Gastroesophageal sphincter (tissue), 4 donors: ENCODE results near the gene LCP2. TPM values are rescaled to one million over a fixed set of nuclear protein-coding genes. Genes with fewer than 3 reads are reported as not detected.
A peak's percentile ranks its signal among the peaks of the same experiment; 100 is the strongest.

Experiments used
- ATAC-seq: fragments of 150-250 bp; one replicate; pipeline ENCODE4 v1.9.1; 2016; ENCODE audit warnings: mild to moderate bottlenecking, moderate library complexity
- H3K27ac ChIP-seq, 4 donors: fragments of 200-600 bp; sonication (generic) in 3 of 4; 1 replicate in 3 of 4; 2 replicates in 1 of 4; pipeline ENCODE4 v1.5.1; 2016 to 2019
- H3K27me3 ChIP-seq: fragments of 200-600 bp; sonication (generic); one replicate; pipeline ENCODE4 v1.5.1; 2019
- H3K36me3 ChIP-seq, 2 donors: fragments of 200-600 bp; sonication (generic); one replicate each; pipeline ENCODE4 v1.5.1; 2019; ENCODE audit warnings: control low read depth in 1 of 2
- H3K4me1 ChIP-seq, 3 donors: fragments of 200-600 bp; sonication (generic); 1 replicate in 2 of 3; 2 replicates in 1 of 3; pipeline ENCODE4 v1.5.1; 2016 to 2019; ENCODE audit warnings: control low read depth in 2 of 3
- H3K4me3 ChIP-seq, 2 donors: fragments of 200-600 bp; sonication (generic); one replicate each; pipeline ENCODE4 v1.5.1; 2019; ENCODE audit warnings: mild to moderate bottlenecking in 1 of 2, moderate library complexity in 1 of 2
- H3K9me3 ChIP-seq, 3 donors: fragments of 200-600 bp; sonication (generic); one replicate each; pipeline ENCODE4 v1.5.1; 2017 to 2019; ENCODE audit warnings: control low read depth in 2 of 3
- EP300 ChIP-seq: sonication (generic); formaldehyde crosslinking; IDR thresholded peaks from one replicate; pipeline ENCODE4 v1.6.1; 2017; ENCODE audit warnings: antibody characterized with exemption, mild to moderate bottlenecking
- POLR2A ChIP-seq, 2 donors: fragments of 450-650 bp; IDR thresholded peaks; one replicate each; pipeline ENCODE4 v1.6.1; 2017; ENCODE audit warnings: antibody characterized with exemption in 2 of 2, mild to moderate bottlenecking in 2 of 2, moderate library complexity in 1 of 2
- POLR2AphosphoS5 ChIP-seq: sonication (generic); formaldehyde crosslinking; IDR thresholded peaks from one replicate; pipeline ENCODE4 v1.6.1; 2017; ENCODE audit warnings: antibody characterized with exemption
- WGBS, 2 donors: methylation state at CpG; one replicate each; pipeline ENCODE4 v1.1.5; 2018; ENCODE audit warnings: low coverage in 1 of 2; 5-methylcytosine and 5-hydroxymethylcytosine counted together
- total RNA-seq, 4 donors: library from RNA; depleted of rRNA; stranded (reverse); fragments of >200 nt; gene quantifications; one replicate each; pipeline ENCODE4 v1.1.0, GENCODE V29; 2016
- TF ChIP-seq, protein P1 (sequence below), 4 experiments: fragments of 200-600 bp in 2 of 4; fragments of 450-650 bp in 2 of 4; sonication (generic) in 1 of 4; IDR thresholded peaks; one replicate each; pipeline ENCODE4 v1.5.1; 2017 to 2019; ENCODE audit warnings: antibody characterized with exemption in 4 of 4, mild to moderate bottlenecking in 2 of 4, moderate library complexity in 2 of 4

The LCP2 gene
- total RNA-seq, 4 donors from 2014 or later, result 5.5 to 17.0 (median 8.3) TPM

DNA sequence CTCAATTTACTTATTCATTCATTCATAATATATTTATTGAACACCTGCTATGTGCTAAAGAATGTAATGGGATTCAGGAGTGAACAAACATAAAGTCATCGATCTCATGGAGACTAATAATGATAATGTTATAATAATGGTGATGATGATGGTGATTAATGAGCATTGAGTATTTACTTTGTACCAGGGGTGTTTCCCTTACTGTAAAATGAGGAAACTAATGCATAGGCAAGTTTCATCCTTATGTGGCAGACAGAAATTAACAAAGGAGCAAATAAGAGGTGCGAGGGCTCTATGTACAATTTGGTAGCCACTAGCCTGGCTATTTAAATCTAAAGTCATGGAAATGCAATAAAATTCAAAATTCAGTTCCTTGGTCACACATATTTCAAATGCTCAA is 11.1 kb upstream of the LCP2 start:
- peaks cover 0 to 36% (median 6%) of the 10 kb centered on the region in 3 donors for H3K4me1 ChIP-seq
- 88 to 97% methylated on average over 1 to 2 of the region's 2 CpGs for WGBS, 2 donors
- no peaks in the 10 kb centered on the region for H3K36me3 ChIP-seq
- no peak for ATAC-seq
- no peaks in the 10 kb centered on the region for H3K27me3 ChIP-seq
- peak overlapping the region in 3 of 4 donors; percentile 71 to 75 (median 75) for H3K27ac ChIP-seq
- TF ChIP-seq POLR2AphosphoS5, result no peak
- TF ChIP-seq POLR2A (IDR thresholded peaks at IDR 0.05), result no peak
- TF ChIP-seq, protein P1, sequence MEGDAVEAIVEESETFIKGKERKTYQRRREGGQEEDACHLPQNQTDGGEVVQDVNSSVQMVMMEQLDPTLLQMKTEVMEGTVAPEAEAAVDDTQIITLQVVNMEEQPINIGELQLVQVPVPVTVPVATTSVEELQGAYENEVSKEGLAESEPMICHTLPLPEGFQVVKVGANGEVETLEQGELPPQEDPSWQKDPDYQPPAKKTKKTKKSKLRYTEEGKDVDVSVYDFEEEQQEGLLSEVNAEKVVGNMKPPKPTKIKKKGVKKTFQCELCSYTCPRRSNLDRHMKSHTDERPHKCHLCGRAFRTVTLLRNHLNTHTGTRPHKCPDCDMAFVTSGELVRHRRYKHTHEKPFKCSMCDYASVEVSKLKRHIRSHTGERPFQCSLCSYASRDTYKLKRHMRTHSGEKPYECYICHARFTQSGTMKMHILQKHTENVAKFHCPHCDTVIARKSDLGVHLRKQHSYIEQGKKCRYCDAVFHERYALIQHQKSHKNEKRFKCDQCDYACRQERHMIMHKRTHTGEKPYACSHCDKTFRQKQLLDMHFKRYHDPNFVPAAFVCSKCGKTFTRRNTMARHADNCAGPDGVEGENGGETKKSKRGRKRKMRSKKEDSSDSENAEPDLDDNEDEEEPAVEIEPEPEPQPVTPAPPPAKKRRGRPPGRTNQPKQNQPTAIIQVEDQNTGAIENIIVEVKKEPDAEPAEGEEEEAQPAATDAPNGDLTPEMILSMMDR (IDR thresholded peaks at IDR 0.05), result no peak
- TF ChIP-seq EP300, result no peak
- no peaks in the 10 kb centered on the region for H3K9me3 ChIP-seq
- H3K4me3 ChIP-seq, result no peak overlapping the region

DNA sequence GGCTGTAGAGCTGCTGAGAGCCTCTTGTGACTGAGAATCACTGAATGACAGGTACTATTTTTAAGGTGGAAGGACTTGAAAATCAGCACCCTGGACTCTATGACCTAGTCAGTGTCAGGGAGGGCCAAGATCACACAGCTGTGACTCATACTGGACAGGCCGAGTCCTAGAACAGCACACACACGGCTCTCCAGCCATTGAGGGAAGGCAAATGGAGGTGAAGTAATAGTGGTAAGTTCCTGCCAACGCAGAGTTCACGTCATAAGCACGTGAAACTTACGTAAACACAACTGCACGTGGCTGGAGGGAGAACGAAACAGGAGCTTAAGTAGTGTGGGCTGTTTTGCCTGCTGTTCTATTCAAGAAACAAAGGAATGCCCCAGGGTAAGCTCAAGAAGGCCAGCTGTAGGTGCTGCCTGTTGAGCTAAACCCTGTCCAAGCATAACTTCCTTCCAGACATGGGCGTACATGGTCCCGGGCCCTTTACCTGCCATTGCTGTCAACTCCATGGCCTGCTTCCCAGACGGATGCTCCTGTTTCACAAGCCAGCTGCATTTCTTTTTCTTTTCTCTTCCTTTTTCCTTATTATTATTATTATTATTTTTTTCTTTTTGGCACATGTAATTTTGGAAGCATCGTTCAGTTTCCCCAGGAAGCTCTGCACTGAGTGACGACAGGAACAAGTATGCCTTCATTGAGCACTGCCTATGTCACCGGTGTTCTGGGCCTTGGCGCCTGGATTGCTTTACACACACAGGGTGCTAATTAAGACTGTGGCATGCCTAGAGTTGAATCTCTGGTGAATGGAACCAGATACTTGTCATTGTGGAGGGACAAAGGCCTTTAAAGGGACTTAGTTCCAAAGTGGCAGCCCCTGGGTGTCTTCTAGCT is 10.2 kb upstream of the LCP2 start:
- Histone ChIP-seq H3K4me3 (no peak overlapping the region), H3K27ac (peak overlapping the region; percentile 39 to 75 (median 73)), H3K36me3 (no peaks in the 10 kb centered on the region), H3K4me1 (peaks cover 0 to 45% (median 11%) of the 10 kb centered on the region in 3 donors), H3K9me3 (no peaks in the 10 kb centered on the region), H3K27me3 (no peaks in the 10 kb centered on the region)
- WGBS, 2 donors, result 25 to 27% methylated on average over 4 to 12 of the region's 15 CpGs
- peak; percentile 96 for ATAC-seq
- TF ChIP-seq POLR2AphosphoS5, result peak; percentile 88
- TF ChIP-seq, protein P1 (IDR thresholded peaks at IDR 0.05), result no peak
- TF ChIP-seq EP300, result peak; percentile 31
- no peak for TF ChIP-seq POLR2A (IDR thresholded peaks at IDR 0.05)

DNA sequence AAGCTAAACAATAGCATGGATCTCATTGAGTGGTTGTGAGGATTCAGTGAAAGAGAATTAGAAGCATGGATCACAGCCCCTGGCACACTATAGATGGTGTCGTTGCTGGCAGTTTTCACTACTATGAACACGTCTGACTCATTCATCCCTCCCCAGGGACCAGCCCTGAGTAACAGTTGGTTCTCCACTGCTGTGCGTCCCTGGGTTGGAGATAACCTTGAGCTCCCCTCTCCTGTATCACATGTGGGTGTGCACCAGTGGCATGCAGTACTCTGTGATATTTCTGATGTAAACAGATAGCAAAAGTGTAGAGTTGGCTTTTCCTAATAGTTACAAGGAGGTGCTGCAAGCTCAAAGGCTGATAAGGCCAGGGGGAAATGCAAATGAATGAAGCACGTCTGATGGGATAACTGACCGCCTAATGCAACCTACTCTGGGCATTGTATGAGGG is 8.8 kb upstream of the LCP2 start:
- H3K4me1 ChIP-seq, result peaks cover 0 to 49% (median 13%) of the 10 kb centered on the region in 3 donors
- 50 to 58% methylated on average over 2 of the region's 5 CpGs for WGBS, 2 donors
- H3K4me3 ChIP-seq, result no peak overlapping the region
- H3K9me3 ChIP-seq, result no peaks in the 10 kb centered on the region
- H3K36me3 ChIP-seq, result no peaks in the 10 kb centered on the region
- H3K27ac ChIP-seq, result peak overlapping the region in 1 of 4 donors; percentile 75
- peak; percentile 27 for ATAC-seq
- TF ChIP-seq POLR2AphosphoS5 (no peak), POLR2A (IDR thresholded peaks at IDR 0.05) (no peak), EP300 (no peak)
- TF ChIP-seq, protein P1 (IDR thresholded peaks at IDR 0.05), result no peak
- no peaks in the 10 kb centered on the region for H3K27me3 ChIP-seq

- Histone ChIP-seq H3K27me3 (no peaks in the 10 kb centered on the region), H3K9me3 (no peaks in the 10 kb centered on the region), H3K36me3 (no peaks in the 10 kb centered on the region), H3K4me1 (peaks cover 0 to 49% (median 13%) of the 10 kb centered on the region in 3 donors), H3K4me3 (no peak overlapping the region), H3K27ac (peak overlapping the region in 1 of 4 donors; percentile 75)
- 96% methylated on average over 3 of the region's 3 CpGs; no CpG with 5 or more reads in 1 of the 2 donors for WGBS, 2 donors
- ATAC-seq, result no peak
- TF ChIP-seq POLR2A (IDR thresholded peaks at IDR 0.05) (no peak), EP300 (no peak), POLR2AphosphoS5 (no peak)
- TF ChIP-seq, protein P1 (IDR thresholded peaks at IDR 0.05), result no peak
Observed at GRCh38 chr5:170305646-170306025, 8.1 kb upstream of the LCP2 start.
